Hepatocyte (in vitro differentiated cells): Measurements from ENCODE around the gene ZNF565. TPM values are rescaled to one million over a fixed set of nuclear protein-coding genes. Genes with fewer than 3 reads are reported as not detected.
"Not testable (repeated sequence)": the region's sequence is repeated elsewhere in the genome, so short reads cannot be mapped to it uniquely, and the experiment has no call there.

Experiments used
- DNase-seq: peaks from one replicate; pipeline ENCODE4 v3.0.0-alpha.2; 2016; ENCODE audit warnings: low spot score
- H2AFZ ChIP-seq: fragments of 200-600 bp; sonication (generic); 2 replicates; pipeline ENCODE4 v1.6.0; 2016; ENCODE audit warnings: antibody characterized with exemption, mild to moderate bottlenecking
- H3K27ac ChIP-seq: fragments of 200-600 bp; sonication (generic); 2 replicates; pipeline ENCODE4 v1.5.1; 2016; ENCODE audit warnings: mild to moderate bottlenecking
- H3K27me3 ChIP-seq: fragments of 200-600 bp; sonication (generic); 2 replicates; pipeline ENCODE4 v1.6.1; 2016
- H3K36me3 ChIP-seq: fragments of 200-600 bp; sonication (generic); replicated peaks from 2 replicates; pipeline ENCODE4 v1.5.1; 2016; ENCODE audit warnings: low read depth; ENCODE audit not compliant: insufficient read depth
- H3K4me1 ChIP-seq: fragments of 200-600 bp; sonication (generic); 2 replicates; pipeline ENCODE4 v1.5.1; 2016; ENCODE audit warnings: mild to moderate bottlenecking, moderate library complexity; ENCODE audit not compliant: insufficient read depth
- H3K4me2 ChIP-seq: fragments of 200-600 bp; sonication (generic); 2 replicates; pipeline ENCODE4 v1.6.0; 2016
- H3K4me3 ChIP-seq: fragments of 200-600 bp; sonication (generic); 2 replicates; pipeline ENCODE4 v1.5.1; 2016; ENCODE audit warnings: mild to moderate bottlenecking
- H3K79me2 ChIP-seq: fragments of 200-600 bp; sonication (generic); 2 replicates; pipeline ENCODE4 v1.6.0; 2017; ENCODE audit warnings: mild to moderate bottlenecking
- H3K9me2 ChIP-seq: fragments of 200-600 bp; sonication (generic); replicated peaks from 2 replicates; pipeline ENCODE4 v1.6.0; 2017; ENCODE audit warnings: mild to moderate bottlenecking; ENCODE audit not compliant: insufficient read depth
- H3K9me3 ChIP-seq: fragments of 200-600 bp; sonication (generic); 2 replicates; pipeline ENCODE4 v1.5.1; 2016; ENCODE audit warnings: low read depth, mild to moderate bottlenecking
- H4K20me1 ChIP-seq: fragments of 200-600 bp; sonication (generic); 2 replicates; pipeline ENCODE4 v1.6.0; 2016; ENCODE audit warnings: mild to moderate bottlenecking; ENCODE audit not compliant: insufficient read depth, poor library complexity, severe bottlenecking
- CTCF ChIP-seq: fragments of 200-600 bp; sonication (generic); IDR thresholded peaks from 2 replicates; pipeline ENCODE4 v1.5.1; 2016; ENCODE audit warnings: antibody characterized with exemption, mild to moderate bottlenecking; ENCODE audit not compliant: poor library complexity
- EZH2 ChIP-seq: fragments of 200-600 bp; sonication (generic); IDR thresholded peaks from 2 replicates; pipeline ENCODE4 v1.6.1; 2016; ENCODE audit warnings: antibody characterized with exemption, mild to moderate bottlenecking, borderline replicate concordance
- EZH2phosphoT487 ChIP-seq: fragments of 200-600 bp; sonication (generic); IDR thresholded peaks from one replicate; pipeline ENCODE4 v1.6.1; 2018; ENCODE audit warnings: antibody characterized with exemption, mild to moderate bottlenecking, low read depth, moderate library complexity; ENCODE audit not compliant: unreplicated experiment, severe bottlenecking
- WGBS: methylation state at CpG from one replicate; pipeline ENCODE4 v1.1.6; 2016; ENCODE audit warnings: low lambda C conversion rate; ENCODE audit errors: missing lambda C conversion rate; 5-methylcytosine and 5-hydroxymethylcytosine counted together
- polyA plus RNA-seq: library from polyadenylated mRNA; unstranded; fragments of >200 nt; fragmentation: Nextera tagmentation; extraction: Ambion mirVana; gene quantifications from 2 replicates; pipeline ENCODE4 v1.2.1, GENCODE V29; 2016
- total RNA-seq: library from RNA; depleted of rRNA; stranded (reverse); fragments of >200 nt; gene quantifications from 2 replicates; pipeline ENCODE4 v1.2.3, GENCODE V29; 2014

The ZNF565 gene
- total and polyA plus RNA-seq, 2 experiments from 2014 or later, result 3.0 to 8.1 TPM

GRCh38 chr19:36201684-36202083 is 12.8 kb downstream of the ZNF565 start:
- Histone ChIP-seq H3K27me3 (no peaks in the 10 kb centered on the region), H4K20me1 (no peaks in the 10 kb centered on the region), H3K27ac (no peak overlapping the region), H3K9me2 (no peaks in the 10 kb centered on the region), H3K4me1 (no peaks in the 10 kb centered on the region), H3K4me2 (no peak overlapping the region), H2AFZ (no peak overlapping the region), H3K9me3 (no peaks in the 10 kb centered on the region), H3K36me3 (no peaks in the 10 kb centered on the region), H3K79me2 (no peaks in the 10 kb centered on the region), H3K4me3 (no peak overlapping the region)
- WGBS, result 96% methylated on average over 6 of the region's 6 CpGs
- no peak for DNase-seq
- TF ChIP-seq CTCF, result no peak
- TF ChIP-seq EZH2, result no peak
- TF ChIP-seq EZH2phosphoT487, result no peak

GRCh38 chr19:36198119-36198518 is 16.3 kb downstream of the ZNF565 start:
- no peak for DNase-seq
- 100% methylated on average over 2 of the region's 2 CpGs for WGBS
- Histone ChIP-seq H3K9me2 (no peaks in the 10 kb centered on the region), H3K4me1 (no peaks in the 10 kb centered on the region), H4K20me1 (no peaks in the 10 kb centered on the region), H3K9me3 (no peaks in the 10 kb centered on the region), H3K36me3 (no peaks in the 10 kb centered on the region), H3K79me2 (no peaks in the 10 kb centered on the region), H2AFZ (no peak overlapping the region), H3K27ac (no peak overlapping the region), H3K27me3 (no peaks in the 10 kb centered on the region), H3K4me2 (no peak overlapping the region), H3K4me3 (no peak overlapping the region)
- no peak for TF ChIP-seq EZH2
- no peak for TF ChIP-seq EZH2phosphoT487
- TF ChIP-seq CTCF, result no peak

- Histone ChIP-seq H4K20me1 (no peaks in the 10 kb centered on the region), H3K9me3 (no peaks in the 10 kb centered on the region), H2AFZ (no peak overlapping the region), H3K27ac (no peak overlapping the region), H3K4me3 (no peak overlapping the region), H3K9me2 (no peaks in the 10 kb centered on the region), H3K79me2 (no peaks in the 10 kb centered on the region), H3K27me3 (no peaks in the 10 kb centered on the region), H3K4me1 (no peaks in the 10 kb centered on the region), H3K36me3 (no peaks in the 10 kb centered on the region), H3K4me2 (no peak overlapping the region)
- WGBS, result 89% methylated on average over 2 of the region's 2 CpGs
- no peak for DNase-seq
- TF ChIP-seq CTCF, result no peak
- TF ChIP-seq EZH2phosphoT487, result no peak
- no peak for TF ChIP-seq EZH2
Observed at GRCh38 chr19:36196249-36196648, 18.2 kb downstream of the ZNF565 start.

GRCh38 chr19:36186722-36187121 is 27.7 kb downstream of the ZNF565 start:
- H3K4me1 ChIP-seq, H2AFZ ChIP-seq, H3K79me2 ChIP-seq, DNase-seq, H3K9me2 ChIP-seq, H3K27me3 ChIP-seq, H3K4me2 ChIP-seq, H4K20me1 ChIP-seq, H3K36me3 ChIP-seq, H3K9me3 ChIP-seq, H3K27ac ChIP-seq, H3K4me3 ChIP-seq: not testable (repeated sequence)
- WGBS, result 95% methylated on average over 5 of the region's 5 CpGs
